Subcutaneous abdominal adipose tissue (tissue), 5 donors: Measurements from ENCODE around the gene C17orf113.

Experiments used
- H3K27ac ChIP-seq: one replicate; pipeline ENCODE4 v1.7.0; 2013; ENCODE audit warnings: low read depth, mild to moderate bottlenecking, inconsistent platforms, low read length, moderate library complexity
- H3K27me3 ChIP-seq, 5 donors: one replicate each; pipeline ENCODE4 v1.7.0; 2013; ENCODE audit warnings: low read length in 5 of 5, inconsistent platforms in 1 of 5; ENCODE audit not compliant: control insufficient read depth in 5 of 5, insufficient read depth in 4 of 5
- H3K36me3 ChIP-seq, 5 donors: one replicate each; pipeline ENCODE4 v1.7.0; 2013; ENCODE audit warnings: low read length in 5 of 5; ENCODE audit not compliant: control insufficient read depth in 5 of 5, insufficient read depth in 5 of 5
- H3K4me1 ChIP-seq, 5 donors: one replicate each; pipeline ENCODE4 v1.7.0; 2013; ENCODE audit warnings: low read length in 5 of 5, mild to moderate bottlenecking in 3 of 5, moderate library complexity in 1 of 5; ENCODE audit not compliant: control insufficient read depth in 5 of 5, insufficient read depth in 5 of 5
- H3K4me3 ChIP-seq, 5 donors: one replicate each; pipeline ENCODE4 v1.7.0; 2013; ENCODE audit warnings: low read length in 5 of 5, low read depth in 1 of 5
- H3K9ac ChIP-seq, 5 donors: one replicate each; pipeline ENCODE4 v1.7.0; 2013; ENCODE audit warnings: low read length in 5 of 5, mild to moderate bottlenecking in 4 of 5, moderate library complexity in 3 of 5
- H3K9me3 ChIP-seq, 5 donors: one replicate each; pipeline ENCODE4 v1.7.0; 2013; ENCODE audit warnings: low read length in 5 of 5; ENCODE audit not compliant: control insufficient read depth in 5 of 5
- donor health status: healthy.
- donor health status: healthy.
- donor health status: healthy.
- donor health status: healthy.
- donor health status: healthy.

C17orf113 gene

DNA sequence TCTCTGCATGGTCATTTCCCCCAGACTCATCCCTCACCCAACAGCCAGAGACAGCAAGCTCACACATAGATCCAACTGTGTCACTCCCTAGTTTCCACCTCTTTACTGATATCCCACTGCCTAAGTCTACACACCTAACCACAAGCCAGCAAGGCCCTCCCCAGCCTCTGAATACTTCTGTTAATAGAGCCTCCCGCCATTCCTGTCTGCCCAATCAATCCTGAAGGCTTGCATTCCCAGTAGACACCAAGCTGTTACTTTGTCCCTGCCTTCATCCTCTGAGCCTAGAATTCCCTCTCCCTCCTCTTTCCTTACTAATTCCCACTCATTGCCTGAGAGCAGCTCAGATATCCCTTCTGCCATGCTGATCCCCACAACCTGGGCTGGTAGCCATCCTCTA is 4.7 kb downstream of the C17orf113 start:
- Histone ChIP-seq H3K4me1 (peaks cover 0 to 9% (median 8%) of the 10 kb centered on the region in 5 donors), H3K27me3 (no peaks in the 10 kb centered on the region), H3K9ac (no peak overlapping the region), H3K4me3 (no peak overlapping the region), H3K9me3 (no peaks in the 10 kb centered on the region), H3K36me3 (peaks cover 0 to 5% (median 3%) of the 10 kb centered on the region in 5 donors), H3K27ac (no peak overlapping the region)

GRCh38 chr17:42042598-42043319 is 7.6 kb downstream of the C17orf113 start:
- H3K27ac ChIP-seq, result no peak overlapping the region
- no peaks in the 10 kb centered on the region for H3K9me3 ChIP-seq
- no peak overlapping the region for H3K4me3 ChIP-seq
- H3K36me3 ChIP-seq, result peaks cover 0 to 5% (median 3%) of the 10 kb centered on the region in 5 donors
- H3K9ac ChIP-seq, result no peak overlapping the region
- peaks cover 0 to 10% (median 7%) of the 10 kb centered on the region in 5 donors for H3K4me1 ChIP-seq
- peaks cover 0 to 5% (median 0%) of the 10 kb centered on the region in 5 donors for H3K27me3 ChIP-seq

GRCh38 chr17:42041619-42042018 is 8.8 kb downstream of the C17orf113 start:
- no peak overlapping the region for H3K9ac ChIP-seq
- H3K27ac ChIP-seq, result no peak overlapping the region
- H3K4me1 ChIP-seq, result peaks cover 0 to 10% (median 7%) of the 10 kb centered on the region in 5 donors
- peaks cover 0 to 5% (median 3%) of the 10 kb centered on the region in 5 donors for H3K36me3 ChIP-seq
- H3K4me3 ChIP-seq, result no peak overlapping the region
- H3K9me3 ChIP-seq, result no peaks in the 10 kb centered on the region
- H3K27me3 ChIP-seq, result peaks cover 0 to 6% (median 3%) of the 10 kb centered on the region in 5 donors

DNA sequence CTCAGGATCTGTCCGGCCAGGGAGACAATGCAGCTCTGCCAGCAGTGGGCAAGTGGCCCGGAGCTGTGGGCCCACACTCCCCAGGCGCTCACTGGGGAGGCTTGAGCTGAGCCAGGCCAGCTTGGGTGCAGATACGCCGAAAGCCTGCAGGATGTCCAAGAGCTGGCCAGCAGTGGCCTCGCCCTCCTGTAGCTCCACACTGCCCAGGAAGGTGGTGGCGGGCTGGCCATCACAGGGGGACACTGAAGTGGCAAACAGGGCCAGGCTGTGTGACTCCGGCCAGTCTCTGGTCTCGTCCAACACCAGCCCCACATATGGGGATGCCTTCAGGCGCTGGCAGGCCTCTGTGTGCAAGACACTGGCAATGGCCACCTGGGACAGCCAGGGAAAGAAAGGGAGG is 9.6 kb downstream of the C17orf113 start:
- Histone ChIP-seq H3K36me3 (peaks cover 0 to 5% (median 3%) of the 10 kb centered on the region in 5 donors), H3K9me3 (no peaks in the 10 kb centered on the region), H3K9ac (no peak overlapping the region), H3K27ac (no peak overlapping the region), H3K27me3 (peaks cover 0 to 6% (median 3%) of the 10 kb centered on the region in 5 donors), H3K4me1 (peaks cover 0 to 10% (median 7%) of the 10 kb centered on the region in 5 donors), H3K4me3 (no peak overlapping the region)

DNA sequence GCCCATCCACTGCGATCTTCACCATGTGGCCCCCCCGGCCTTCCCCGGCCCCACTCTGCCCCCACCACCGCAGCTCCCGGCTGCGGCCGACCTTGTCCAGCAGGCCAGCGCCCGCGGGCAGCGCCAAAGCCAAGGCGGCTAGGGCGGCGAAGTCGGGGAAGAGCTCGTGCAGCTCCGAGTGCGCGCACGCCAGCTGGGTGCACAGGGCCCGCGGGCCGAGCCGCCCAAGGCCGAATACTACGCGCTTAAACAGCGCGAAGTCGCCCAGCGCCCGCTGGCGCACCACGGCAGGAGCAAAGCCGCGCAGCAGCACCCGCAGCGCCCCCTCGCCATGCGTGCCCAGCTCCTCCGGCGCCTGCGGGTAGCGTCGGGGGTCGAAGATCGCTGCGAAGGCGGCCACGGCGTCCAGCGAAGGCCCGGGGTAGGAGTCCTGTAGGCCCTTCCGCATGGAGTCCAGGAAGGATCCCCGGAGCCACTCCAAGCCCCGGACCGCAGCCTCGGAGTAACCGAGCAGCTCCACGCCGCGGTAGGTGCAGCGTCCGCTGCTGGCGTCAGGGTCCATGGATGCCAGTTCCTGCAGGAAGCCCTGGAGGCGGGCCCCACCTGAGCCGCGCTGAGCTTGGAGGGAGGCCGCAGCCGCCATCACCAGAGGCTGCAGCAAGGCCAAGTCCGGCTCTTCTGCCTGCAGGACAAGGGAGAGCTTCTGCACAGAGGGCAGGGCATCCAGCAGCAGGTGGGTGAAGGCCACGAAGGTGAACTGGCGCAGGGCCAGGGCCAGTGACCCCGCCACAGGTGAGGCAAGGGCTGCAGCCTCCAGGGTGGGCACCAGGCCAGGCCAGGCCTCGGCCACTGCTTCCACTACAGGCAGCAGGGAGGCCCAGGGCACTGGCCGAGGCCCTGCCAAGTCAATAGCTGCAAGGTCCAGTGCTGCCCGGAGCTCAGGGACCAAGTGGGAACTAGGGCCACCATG is 10.3 kb downstream of the C17orf113 start:
- Histone ChIP-seq H3K27me3 (peaks cover 0 to 6% (median 3%) of the 10 kb centered on the region in 5 donors), H3K4me1 (peaks cover 0 to 10% (median 7%) of the 10 kb centered on the region in 5 donors), H3K9ac (no peak overlapping the region), H3K4me3 (peak overlapping the region in 2 of 5 donors; percentile 23 to 29), H3K9me3 (no peaks in the 10 kb centered on the region), H3K36me3 (peaks cover 0 to 5% (median 3%) of the 10 kb centered on the region in 5 donors), H3K27ac (no peak overlapping the region)

DNA sequence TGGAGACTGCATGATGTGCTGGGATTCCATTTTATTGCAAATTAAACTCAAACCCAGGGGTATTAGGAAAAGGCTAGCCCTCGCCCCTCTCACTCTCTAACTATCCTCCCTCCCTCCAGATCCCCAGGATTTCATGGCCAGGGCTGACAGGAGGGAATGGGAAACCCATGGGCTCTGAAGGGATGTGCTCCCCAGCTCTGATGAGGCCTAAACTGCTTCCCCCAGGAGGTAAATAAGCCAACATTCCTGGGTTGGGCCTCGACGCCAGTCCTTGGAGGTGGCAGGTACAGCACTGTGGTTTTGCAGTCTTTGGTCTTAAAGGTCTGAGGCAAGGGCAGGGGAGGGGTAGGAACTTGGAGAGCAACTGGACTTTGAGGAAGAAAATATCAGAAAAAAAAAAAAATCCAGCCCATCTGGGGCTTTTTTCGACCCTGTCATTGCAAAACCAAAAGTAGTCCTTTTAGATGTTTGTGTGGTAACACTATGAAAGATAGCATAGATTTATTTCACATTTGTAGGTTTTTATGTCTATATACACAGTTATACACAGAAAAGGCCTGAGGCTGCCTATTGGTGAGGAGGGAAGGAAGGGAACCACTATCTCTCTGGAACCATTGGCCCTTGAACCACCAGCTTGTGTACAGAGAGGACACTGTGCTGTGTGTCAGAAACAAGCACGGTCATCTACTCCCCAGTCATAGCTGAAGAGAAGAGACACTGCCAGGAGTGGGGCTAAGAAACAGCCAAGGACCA is 12.0 kb downstream of the C17orf113 start:
- no peaks in the 10 kb centered on the region for H3K9me3 ChIP-seq
- peaks cover 0 to 10% (median 7%) of the 10 kb centered on the region in 5 donors for H3K4me1 ChIP-seq
- H3K9ac ChIP-seq, result no peak overlapping the region
- peaks cover 0 to 8% (median 3%) of the 10 kb centered on the region in 5 donors for H3K27me3 ChIP-seq
- H3K36me3 ChIP-seq, result peaks cover 0 to 5% (median 3%) of the 10 kb centered on the region in 5 donors
- no peak overlapping the region for H3K4me3 ChIP-seq
- no peak overlapping the region for H3K27ac ChIP-seq

DNA sequence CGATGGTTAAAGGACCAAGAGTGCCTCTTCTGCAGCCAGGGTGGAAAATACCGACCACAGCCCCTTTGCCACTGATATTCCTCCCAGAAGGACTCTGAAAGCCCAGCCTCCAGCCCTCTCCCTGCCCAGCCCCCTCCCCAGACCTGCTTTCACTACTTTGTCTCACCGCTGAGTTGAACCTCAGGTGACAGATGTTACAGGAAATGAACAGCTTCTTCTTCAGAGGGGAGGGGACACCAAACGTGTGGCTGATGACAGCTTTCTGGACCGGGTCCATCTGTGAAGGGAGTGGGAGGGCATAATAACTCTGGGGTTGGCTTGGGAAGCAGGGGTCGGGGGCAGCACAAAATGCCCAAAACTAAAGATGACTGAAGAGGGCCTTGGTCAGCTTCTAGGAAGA is 16.3 kb downstream of the C17orf113 start:
- no peak overlapping the region for H3K27ac ChIP-seq
- no peak overlapping the region for H3K4me3 ChIP-seq
- no peaks in the 10 kb centered on the region for H3K36me3 ChIP-seq
- peaks cover 0 to 5% (median 0%) of the 10 kb centered on the region in 5 donors for H3K4me1 ChIP-seq
- H3K9ac ChIP-seq, result no peak overlapping the region
- peaks cover 0 to 6% (median 3%) of the 10 kb centered on the region in 5 donors for H3K27me3 ChIP-seq
- no peaks in the 10 kb centered on the region for H3K9me3 ChIP-seq

GRCh38 chr17:42031584-42031983 is 18.8 kb downstream of the C17orf113 start:
- H3K9ac ChIP-seq, result peak overlapping the region in 1 of 5 donors; percentile 47
- H3K36me3 ChIP-seq, result no peaks in the 10 kb centered on the region
- no peak overlapping the region for H3K4me3 ChIP-seq
- H3K9me3 ChIP-seq, result no peaks in the 10 kb centered on the region
- H3K27me3 ChIP-seq, result peaks cover 3 to 14% (median 7%) of the 10 kb centered on the region in 5 donors
- H3K4me1 ChIP-seq, result peaks cover 0 to 16% (median 6%) of the 10 kb centered on the region in 5 donors
- no peak overlapping the region for H3K27ac ChIP-seq

- Histone ChIP-seq H3K9ac (peak overlapping the region in 1 of 5 donors; percentile 30), H3K4me1 (peaks cover 4 to 36% (median 23%) of the 10 kb centered on the region in 5 donors), H3K27ac (no peak overlapping the region), H3K9me3 (no peaks in the 10 kb centered on the region), H3K4me3 (no peak overlapping the region), H3K27me3 (peaks cover 3 to 12% (median 7%) of the 10 kb centered on the region in 5 donors), H3K36me3 (peaks cover 0 to 6% (median 5%) of the 10 kb centered on the region in 5 donors)
Measured at GRCh38 chr17:42028791-42029127, 21.6 kb downstream of the C17orf113 start.
